Neural progenitor cell (in vitro differentiated cells): ENCODE measurements around the gene LDLRAD2.

Source experiments
- CTCF ChIP-seq: fragments of 200-600 bp; sonication (generic); IDR thresholded peaks from 2 replicates; pipeline ENCODE4 v1.5.1; 2017; ENCODE audit warnings: antibody characterized with exemption, mild to moderate bottlenecking
- EZH2 ChIP-seq: fragments of 200-600 bp; sonication (generic); IDR thresholded peaks from 2 replicates; pipeline ENCODE4 v1.6.1; 2017; ENCODE audit warnings: antibody characterized with exemption, mild to moderate bottlenecking, moderate library complexity
- EZH2phosphoT487 ChIP-seq: fragments of 200-600 bp; sonication (generic); IDR thresholded peaks from 2 replicates; pipeline ENCODE4 v1.6.1; 2017; ENCODE audit warnings: antibody characterized with exemption

- TF ChIP-seq CTCF = no peak
- TF ChIP-seq EZH2phosphoT487 = no peak
- TF ChIP-seq EZH2 = no peak
Observed at GRCh38 chr1:21779613-21780521, 32.2 kb upstream of the LDLRAD2 start.
